HepG2 (cell line): ENCODE data around the gene TMEM219. TPM values are rescaled to one million over a fixed set of nuclear protein-coding genes. Genes with fewer than 3 reads are reported as not detected.

Experiments
- CREM ChIP-seq, 2 experiments: sonication (generic) in 1 of 2; formaldehyde crosslinking in 1 of 2; IDR thresholded peaks; 2 replicates each; pipeline versions ENCODE4 v1.4.0 to v1.6.1; 2016 to 2020; ENCODE audit warnings: antibody characterized with exemption in 1 of 2, mild to moderate bottlenecking in 1 of 2, missing genetic modification reagents in 1 of 2
- GABPB1 ChIP-seq: IDR thresholded peaks from 2 replicates; pipeline ENCODE4 v1.6.1; 2016; ENCODE audit warnings: mild to moderate bottlenecking, missing genetic modification reagents, moderate library complexity, missing compliant biosample characterization
- HHEX ChIP-seq: IDR thresholded peaks from 2 replicates; pipeline ENCODE4 v1.6.1; 2016; ENCODE audit warnings: control low read depth
- HMG20B ChIP-seq: conservative IDR thresholded peaks from 2 replicates; pipeline ENCODE4 v1.6.1; 2016; ENCODE audit warnings: missing genetic modification reagents, missing compliant biosample characterization
- JDP2 ChIP-seq: sonication (generic); formaldehyde crosslinking; IDR thresholded peaks from 2 replicates; pipeline ENCODE4 v1.8.1; 2022; ENCODE audit warnings: missing genetic modification reagents, borderline replicate concordance
- MTA3 ChIP-seq: sonication (generic); formaldehyde crosslinking; IDR thresholded peaks from 2 replicates; pipeline ENCODE4 v1.4.0; 2020; ENCODE audit warnings: missing genetic modification reagents
- NFKBIZ ChIP-seq: IDR thresholded peaks from 2 replicates; pipeline ENCODE4 v1.6.1; 2018; ENCODE audit warnings: missing genetic modification reagents, missing compliant biosample characterization
- NR0B2 ChIP-seq: sonication (generic); formaldehyde crosslinking; IDR thresholded peaks from 2 replicates; pipeline ENCODE4 v1.4.0; 2020; ENCODE audit warnings: mild to moderate bottlenecking, missing genetic modification reagents
- PLRG1 ChIP-seq: fragments of 450-650 bp; conservative IDR thresholded peaks from 2 replicates; pipeline ENCODE4 v1.6.1; 2016
- TMF1 ChIP-seq: sonication (generic); formaldehyde crosslinking; IDR thresholded peaks from 2 replicates; pipeline ENCODE4 v1.8.1; 2022; ENCODE audit warnings: low read depth, missing genetic modification reagents
- ZFP36 ChIP-seq: fragments of 150-350 bp; IDR thresholded peaks from 2 replicates; pipeline ENCODE4 v1.6.1; 2018; ENCODE audit warnings: borderline replicate concordance, low read length, low read depth; ENCODE audit not compliant: partially characterized antibody
- ZNF101 ChIP-seq: sonication (generic); formaldehyde crosslinking; IDR thresholded peaks from 2 replicates; pipeline ENCODE4 v1.4.0; 2020; ENCODE audit warnings: mild to moderate bottlenecking, low read depth, missing genetic modification reagents, borderline replicate concordance
- ZNF124 ChIP-seq: sonication (generic); formaldehyde crosslinking; IDR thresholded peaks from 2 replicates; pipeline ENCODE4 v1.4.0; 2020; ENCODE audit warnings: missing genetic modification reagents
- ZNF264 ChIP-seq: sonication (generic); formaldehyde crosslinking; IDR thresholded peaks from 2 replicates; pipeline ENCODE4 v1.4.0; 2020; ENCODE audit warnings: missing genetic modification reagents
- ZNF7 ChIP-seq: IDR thresholded peaks from 2 replicates; pipeline ENCODE4 v1.6.1; 2016; ENCODE audit warnings: missing biosample characterization, missing genetic modification reagents
- ZNF792 ChIP-seq: IDR thresholded peaks from 2 replicates; pipeline ENCODE4 v1.6.1; 2016
- polyA plus RNA-seq, 8 experiments: library from polyadenylated mRNA; depleted of rRNA in 3 of 8; stranded (reverse) in 7 of 8; unstranded in 1 of 8; fragments of >200 nt; fragmentation: Illumina TruSeq in 4 of 8; extraction: Trizol in 4 of 8; gene quantifications; 2 replicates each; pipeline versions ENCODE4 v1.2.1 to v1.2.3, GENCODE V29; 2011 to 2016; ENCODE audit warnings: low read depth in 4 of 8, missing spikeins in 1 of 8, mixed read lengths in 1 of 8; ENCODE audit not compliant: insufficient read depth in 1 of 8
- total RNA-seq, 5 experiments: library from RNA; depleted of rRNA; stranded (reverse); fragments of >200 nt; fragmentation: Illumina TruSeq; extraction: Trizol; gene quantifications; 2 replicates each; pipeline ENCODE4 v1.2.3, GENCODE V29; 2016; ENCODE audit warnings: low read depth in 1 of 5
- TF ChIP-seq, protein P1 (sequence below), 2 experiments: sonication (generic) in 1 of 2; formaldehyde crosslinking in 1 of 2; IDR thresholded peaks; 2 replicates each; pipeline versions ENCODE4 v1.4.0 to v1.6.1; 2016 to 2020; ENCODE audit warnings: borderline replicate concordance in 1 of 2, low read depth in 1 of 2, mild to moderate bottlenecking in 1 of 2, missing genetic modification reagents in 1 of 2
- TF ChIP-seq, protein P2 (sequence below): IDR thresholded peaks from 2 replicates; pipeline ENCODE4 v1.6.1; 2012; ENCODE audit warnings: low read depth, low read length, improper control_type of control experiment
- TF ChIP-seq, protein P3 (sequence below): sonication (generic); formaldehyde crosslinking; IDR thresholded peaks from 2 replicates; pipeline ENCODE4 v1.4.0; 2020; ENCODE audit warnings: missing genetic modification reagents

The TMEM219 gene
- total and polyA plus RNA-seq, 2 of the 13 experiments (the other 11 are each of a cell fraction or from before 2014, with no cell fraction given): 105 to 115 TPM

DNA sequence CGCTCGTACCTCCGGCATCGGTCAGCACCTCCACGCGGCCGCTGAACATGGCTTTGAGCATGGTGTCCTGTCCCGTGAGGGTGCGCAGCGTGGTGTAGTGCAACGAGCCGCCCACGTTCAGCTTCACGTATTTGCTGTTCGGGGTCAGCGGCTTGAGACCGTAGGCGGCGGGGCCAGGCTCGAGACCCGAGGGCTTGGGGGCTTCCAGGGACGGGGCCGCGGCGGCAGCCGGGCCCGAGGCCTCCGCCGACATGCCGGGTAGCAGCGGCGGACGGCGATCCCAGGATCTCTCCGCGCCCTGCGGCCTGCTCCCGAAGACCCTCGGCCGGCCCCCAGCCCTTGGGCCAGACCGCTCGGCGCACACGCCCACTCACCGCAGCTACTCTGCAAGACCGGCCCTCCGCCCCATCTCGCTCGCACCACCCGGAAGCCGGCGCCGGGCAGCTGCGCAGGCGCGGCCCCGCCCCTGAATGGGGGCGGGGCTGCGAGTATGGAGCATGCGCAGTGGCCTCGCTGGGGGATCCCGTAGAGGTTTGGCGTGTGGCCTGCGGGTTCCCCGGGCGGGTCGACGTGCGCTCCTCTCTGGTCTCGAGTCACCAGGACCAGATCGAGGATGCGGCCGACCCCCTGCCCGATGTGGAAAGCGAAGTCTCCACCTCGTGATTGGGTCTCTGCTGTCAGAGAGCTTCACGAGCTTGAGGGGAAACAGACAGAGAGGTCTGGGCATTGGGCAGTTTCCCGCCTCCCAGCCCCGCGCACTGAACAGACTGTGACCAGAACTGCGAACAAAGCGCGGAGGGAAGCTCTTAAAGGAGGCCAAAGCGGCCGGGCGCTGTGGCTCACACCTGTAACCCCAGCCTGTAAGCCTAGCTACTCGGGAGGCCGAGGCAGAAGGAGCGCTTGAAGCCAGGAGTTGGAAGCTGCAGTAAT, 35.8 kb upstream of the TMEM219 start, which contains the start of gene KCTD13 (continued):
- TF ChIP-seq NFKBIZ (no peak; the same call in 1 of the 2 replicates), TMF1 (CRISPR knock-in tag) (peak; percentile 78; the same call in 1 of the 2 replicates), ZNF101 (CRISPR knock-in tag) (no peak), ZNF7 (CRISPR knock-in tag) (no peak), ZNF264 (peak; percentile 73), GABPB1 (CRISPR knock-in tag) (peak; percentile 87), NR0B2 (CRISPR knock-in tag) (no peak; the same call in 1 of the 2 replicates), JDP2 (CRISPR knock-in tag) (no peak), CREM (IDR thresholded peaks at IDR 0.05) (no peak), CREM (CRISPR knock-in tag; IDR thresholded peaks at IDR 0.05) (no peak), HMG20B (CRISPR knock-in tag) (0 out of 2 replicates have a peak, but pooled peaks have one; percentile 15), ZNF124 (CRISPR knock-in tag) (peak; percentile 82; the same call in 1 of the 2 replicates), PLRG1 (no peak), ZNF792 (CRISPR knock-in tag) (peak; percentile 88; the same call in 1 of the 2 replicates), MTA3 (no peak), HHEX (no peak), ZFP36 (no peak)
- TF ChIP-seq, protein P1, sequence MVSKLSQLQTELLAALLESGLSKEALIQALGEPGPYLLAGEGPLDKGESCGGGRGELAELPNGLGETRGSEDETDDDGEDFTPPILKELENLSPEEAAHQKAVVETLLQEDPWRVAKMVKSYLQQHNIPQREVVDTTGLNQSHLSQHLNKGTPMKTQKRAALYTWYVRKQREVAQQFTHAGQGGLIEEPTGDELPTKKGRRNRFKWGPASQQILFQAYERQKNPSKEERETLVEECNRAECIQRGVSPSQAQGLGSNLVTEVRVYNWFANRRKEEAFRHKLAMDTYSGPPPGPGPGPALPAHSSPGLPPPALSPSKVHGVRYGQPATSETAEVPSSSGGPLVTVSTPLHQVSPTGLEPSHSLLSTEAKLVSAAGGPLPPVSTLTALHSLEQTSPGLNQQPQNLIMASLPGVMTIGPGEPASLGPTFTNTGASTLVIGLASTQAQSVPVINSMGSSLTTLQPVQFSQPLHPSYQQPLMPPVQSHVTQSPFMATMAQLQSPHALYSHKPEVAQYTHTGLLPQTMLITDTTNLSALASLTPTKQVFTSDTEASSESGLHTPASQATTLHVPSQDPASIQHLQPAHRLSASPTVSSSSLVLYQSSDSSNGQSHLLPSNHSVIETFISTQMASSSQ (IDR thresholded peaks at IDR 0.05; ENCODE audit: low read depth): no peak
- TF ChIP-seq, protein P1 (CRISPR knock-in tag; IDR thresholded peaks at IDR 0.05; ENCODE audit: borderline replicate concordance): no peak
- TF ChIP-seq, protein P2, sequence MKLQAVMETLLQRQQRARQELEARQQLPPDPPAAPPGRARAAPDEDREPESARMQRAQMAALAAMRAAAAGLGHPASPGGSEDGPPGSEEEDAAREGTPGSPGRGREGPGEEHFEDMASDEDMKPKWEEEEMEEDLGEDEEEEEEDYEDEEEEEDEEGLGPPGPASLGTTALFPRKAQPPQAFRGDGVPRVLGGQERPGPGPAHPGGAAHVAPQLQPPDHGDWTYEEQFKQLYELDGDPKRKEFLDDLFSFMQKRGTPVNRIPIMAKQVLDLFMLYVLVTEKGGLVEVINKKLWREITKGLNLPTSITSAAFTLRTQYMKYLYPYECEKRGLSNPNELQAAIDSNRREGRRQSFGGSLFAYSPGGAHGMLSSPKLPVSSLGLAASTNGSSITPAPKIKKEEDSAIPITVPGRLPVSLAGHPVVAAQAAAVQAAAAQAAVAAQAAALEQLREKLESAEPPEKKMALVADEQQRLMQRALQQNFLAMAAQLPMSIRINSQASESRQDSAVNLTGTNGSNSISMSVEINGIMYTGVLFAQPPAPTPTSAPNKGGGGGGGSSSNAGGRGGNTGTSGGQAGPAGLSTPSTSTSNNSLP: no peak
- TF ChIP-seq, protein P3, sequence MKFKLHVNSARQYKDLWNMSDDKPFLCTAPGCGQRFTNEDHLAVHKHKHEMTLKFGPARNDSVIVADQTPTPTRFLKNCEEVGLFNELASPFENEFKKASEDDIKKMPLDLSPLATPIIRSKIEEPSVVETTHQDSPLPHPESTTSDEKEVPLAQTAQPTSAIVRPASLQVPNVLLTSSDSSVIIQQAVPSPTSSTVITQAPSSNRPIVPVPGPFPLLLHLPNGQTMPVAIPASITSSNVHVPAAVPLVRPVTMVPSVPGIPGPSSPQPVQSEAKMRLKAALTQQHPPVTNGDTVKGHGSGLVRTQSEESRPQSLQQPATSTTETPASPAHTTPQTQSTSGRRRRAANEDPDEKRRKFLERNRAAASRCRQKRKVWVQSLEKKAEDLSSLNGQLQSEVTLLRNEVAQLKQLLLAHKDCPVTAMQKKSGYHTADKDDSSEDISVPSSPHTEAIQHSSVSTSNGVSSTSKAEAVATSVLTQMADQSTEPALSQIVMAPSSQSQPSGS (CRISPR knock-in tag): peak; percentile 47
